Upper lobe of left lung (tissue), 6 donors: ENCODE measurements around the gene PLAAT3. TPM values are rescaled to one million over a fixed set of nuclear protein-coding genes. Genes with fewer than 3 reads are reported as not detected.
"Not testable (repeated sequence)": the region's sequence is repeated elsewhere in the genome, so short reads cannot be mapped to it uniquely, and the experiment has no call there.

Source experiments
- ATAC-seq, 2 donors: fragments of 200-7000 bp; cut with Tn5 transposase; one replicate each; pipeline ENCODE4 v1.9.1; 2022; ENCODE audit warnings: mild to moderate bottlenecking in 2 of 2, moderate library complexity in 2 of 2; ENCODE audit not compliant: low FRiP score in 2 of 2
- DNase-seq, 2 donors: peaks; one replicate each; pipeline ENCODE4 v3.0.0-alpha.2; 2019 to 2020
- H3K27ac ChIP-seq, 4 donors: fragments of 200-600 bp; sonication (generic); one replicate each; pipeline ENCODE4 v1.5.1; 2016 to 2019
- H3K27me3 ChIP-seq, 4 donors: fragments of 200-600 bp; sonication (generic); one replicate each; pipeline ENCODE4 v1.5.1; 2017 to 2019
- H3K36me3 ChIP-seq, 4 donors: fragments of 200-600 bp; sonication (generic); one replicate each; pipeline ENCODE4 v1.5.1; 2016 to 2019
- H3K4me1 ChIP-seq, 4 donors: fragments of 200-600 bp; sonication (generic); one replicate each; pipeline ENCODE4 v1.5.1; 2018 to 2019
- H3K4me3 ChIP-seq, 4 donors: fragments of 200-600 bp; sonication (generic); one replicate each; pipeline ENCODE4 v1.5.1; 2017 to 2019; ENCODE audit warnings: mild to moderate bottlenecking in 2 of 4, moderate library complexity in 1 of 4
- H3K9me3 ChIP-seq, 4 donors: fragments of 200-600 bp; sonication (generic); one replicate each; pipeline ENCODE4 v1.5.1; 2018 to 2019
- CTCF ChIP-seq, 6 experiments: fragments of 450-650 bp in 4 of 6; fragments of 200-600 bp in 2 of 6; sonication (generic) in 2 of 6; IDR thresholded peaks; one replicate each; pipeline ENCODE4 v1.5.1; 2016 to 2019; ENCODE audit warnings: antibody characterized with exemption in 6 of 6
- EP300 ChIP-seq, 4 donors: sonication (generic); formaldehyde crosslinking; IDR thresholded peaks; one replicate each; pipeline ENCODE4 v1.5.1; 2017; ENCODE audit warnings: antibody characterized with exemption in 4 of 4, control low read depth in 2 of 4
- POLR2A ChIP-seq, 4 donors: fragments of 450-650 bp; IDR thresholded peaks; one replicate each; pipeline ENCODE4 v1.5.1; 2016 to 2017; ENCODE audit warnings: antibody characterized with exemption in 4 of 4, mild to moderate bottlenecking in 2 of 4
- POLR2AphosphoS5 ChIP-seq, 2 donors: sonication (generic); formaldehyde crosslinking; IDR thresholded peaks; one replicate each; pipeline ENCODE4 v1.5.1; 2017; ENCODE audit warnings: antibody characterized with exemption in 2 of 2
- WGBS, 2 donors: methylation state at CpG; one replicate each; pipeline ENCODE4 v1.1.5; 2017 to 2018; 5-methylcytosine and 5-hydroxymethylcytosine counted together
- total RNA-seq, 6 donors: library from RNA; depleted of rRNA in 4 of 6; stranded (reverse); fragments of >200 nt in 4 of 6; gene quantifications; one replicate each; pipeline versions ENCODE4 v1.1.0 to v1.2.1, GENCODE V29; 2016 to 2021
- donor health status: DM: no; HTN: no; CAD: no; lungs with moderate emphysema.
- donor health status: DM: no; HTN: yes; CAD: no; lungs with severe emphysema.

Gene PLAAT3
- total RNA-seq, 6 donors from 2014 or later = 36.7 to 128 (median 89.5) TPM

GRCh38 chr11:63623513-63624140 is 9.4 kb upstream of the PLAAT3 start:
- Histone ChIP-seq H3K4me1 (peaks cover 0 to 5% (median 0%) of the 10 kb centered on the region in 4 donors), H3K4me3 (no peak overlapping the region), H3K36me3 (peaks cover 0 to 15% (median 6%) of the 10 kb centered on the region in 4 donors), H3K9me3 (no peaks in the 10 kb centered on the region), H3K27me3 (no peaks in the 10 kb centered on the region), H3K27ac (no peak overlapping the region)
- ATAC-seq (no peak), DNase-seq (no peak)
- WGBS, 2 donors = 60 to 61% methylated on average over 5 to 7 of the region's 7 CpGs
- TF ChIP-seq CTCF (IDR thresholded peaks at IDR 0.05) = no peak
- TF ChIP-seq EP300 (IDR thresholded peaks at IDR 0.05) = no peak
- no peak for TF ChIP-seq POLR2A (IDR thresholded peaks at IDR 0.05)
- TF ChIP-seq POLR2AphosphoS5 (IDR thresholded peaks at IDR 0.05) = no peak

GRCh38 chr11:63622323-63622722 is 8.1 kb upstream of the PLAAT3 start:
- ATAC-seq (no peak), DNase-seq (no peak)
- H3K36me3 ChIP-seq = peaks cover 0 to 2% (median 0%) of the 10 kb centered on the region in 4 donors
- WGBS, 2 donors = 52 to 56% methylated on average over 2 of the region's 2 CpGs
- TF ChIP-seq CTCF (IDR thresholded peaks at IDR 0.05) (no peak), POLR2A (IDR thresholded peaks at IDR 0.05) (no peak), POLR2AphosphoS5 (IDR thresholded peaks at IDR 0.05) (no peak), EP300 (IDR thresholded peaks at IDR 0.05) (no peak)
- no peak overlapping the region for H3K27ac ChIP-seq
- no peaks in the 10 kb centered on the region for H3K27me3 ChIP-seq
- no peaks in the 10 kb centered on the region for H3K9me3 ChIP-seq
- no peak overlapping the region for H3K4me3 ChIP-seq
- H3K4me1 ChIP-seq = peaks cover 0 to 5% (median 0%) of the 10 kb centered on the region in 4 donors

- no peak for DNase-seq
- no peaks in the 10 kb centered on the region for H3K9me3 ChIP-seq
- no peaks in the 10 kb centered on the region for H3K27me3 ChIP-seq
- no peaks in the 10 kb centered on the region for H3K36me3 ChIP-seq
- H3K4me3 ChIP-seq = no peak overlapping the region
- no peak for TF ChIP-seq EP300 (IDR thresholded peaks at IDR 0.05)
- TF ChIP-seq CTCF (IDR thresholded peaks at IDR 0.05) = no peak
- TF ChIP-seq POLR2A (IDR thresholded peaks at IDR 0.05) = no peak
- no peak for TF ChIP-seq POLR2AphosphoS5 (IDR thresholded peaks at IDR 0.05)
- H3K27ac ChIP-seq = no peak overlapping the region
- ATAC-seq = peak in 1 of 2 donors; percentile 66
- whole genome bisulfite sequencing, 2 donors = 54 to 65% methylated on average over 1 of the region's 1 CpG
- H3K4me1 ChIP-seq = peaks cover 0 to 5% (median 0%) of the 10 kb centered on the region in 4 donors
Measured at GRCh38 chr11:63621071-63621470, 6.8 kb upstream of the PLAAT3 start.

GRCh38 chr11:63619967-63620366 is 5.7 kb upstream of the PLAAT3 start:
- no peaks in the 10 kb centered on the region for H3K27me3 ChIP-seq
- no peaks in the 10 kb centered on the region for H3K9me3 ChIP-seq
- 75% methylated on average over 6 of the region's 6 CpGs for WGBS, 2 donors
- no peak overlapping the region for H3K4me3 ChIP-seq
- DNase-seq = no peak
- peaks cover 0 to 5% (median 0%) of the 10 kb centered on the region in 4 donors for H3K4me1 ChIP-seq
- H3K27ac ChIP-seq = no peak overlapping the region
- TF ChIP-seq CTCF (IDR thresholded peaks at IDR 0.05) (no peak), EP300 (IDR thresholded peaks at IDR 0.05) (no peak), POLR2AphosphoS5 (IDR thresholded peaks at IDR 0.05) (no peak), POLR2A (IDR thresholded peaks at IDR 0.05) (no peak)
- ATAC-seq = no peak
- H3K36me3 ChIP-seq = no peaks in the 10 kb centered on the region

- WGBS, 2 donors = 69 to 84% methylated on average over 5 of the region's 5 CpGs
- not testable (repeated sequence) for H3K4me3 ChIP-seq, H3K27ac ChIP-seq, H3K27me3 ChIP-seq, H3K36me3 ChIP-seq, ATAC-seq, DNase-seq, H3K9me3 ChIP-seq, H3K4me1 ChIP-seq
Measured at GRCh38 chr11:63617686-63618085, 3.5 kb upstream of the PLAAT3 start.
